A673 (cell line): Measurements from ENCODE around the gene NTN3.

Experiments
- EZH2 ChIP-seq: fragments of 200-600 bp; sonication (generic); IDR thresholded peaks from 2 replicates; pipeline ENCODE4 v1.6.1; 2017; ENCODE audit warnings: borderline replicate concordance, low read depth, mild to moderate bottlenecking, mixed read lengths, antibody characterized with exemption, low read length; ENCODE audit not compliant: poor library complexity, severe bottlenecking
- TF ChIP-seq, protein P1 (sequence below): fragments of 300-800, 200-600 bp; sonication (generic); conservative IDR thresholded peaks from 2 replicates; pipeline ENCODE4 v1.5.1; 2017; ENCODE audit warnings: low read depth, mild to moderate bottlenecking, antibody characterized with exemption, low read length, moderate library complexity, mixed read lengths

DNA sequence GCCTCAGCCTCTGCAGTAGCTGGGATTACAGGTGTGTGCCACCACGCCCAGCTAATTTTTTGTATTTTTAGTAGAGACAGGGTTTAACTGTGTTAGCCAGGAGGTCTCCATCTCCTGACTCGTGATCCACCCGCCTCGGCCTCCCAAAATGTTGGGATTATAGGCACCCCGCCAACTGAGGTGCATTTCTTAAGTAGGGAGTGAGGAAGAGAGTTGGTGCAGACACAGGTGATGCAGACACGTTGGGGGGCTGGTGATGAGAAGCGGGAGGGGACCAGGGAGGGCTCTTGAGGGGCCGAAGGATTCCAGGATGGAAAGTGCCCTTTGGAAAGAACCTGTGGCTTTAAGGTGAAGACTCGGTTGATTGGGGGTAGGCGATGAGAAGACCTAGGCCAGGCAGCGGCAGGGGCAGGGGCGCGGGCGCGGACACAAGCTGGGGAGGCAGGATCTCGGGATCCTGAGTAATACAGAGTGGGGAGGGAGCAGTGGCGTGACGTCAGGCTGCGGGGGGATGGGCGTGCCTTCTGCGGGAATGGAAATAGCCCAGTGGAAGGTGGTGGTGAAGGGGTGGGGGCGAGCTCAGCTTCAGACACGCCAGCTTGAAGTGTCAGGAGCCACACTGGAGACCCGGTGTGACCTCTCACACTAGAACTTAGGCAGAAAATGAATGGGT, 40.2 kb downstream of the NTN3 start:
- TF ChIP-seq, protein P1, sequence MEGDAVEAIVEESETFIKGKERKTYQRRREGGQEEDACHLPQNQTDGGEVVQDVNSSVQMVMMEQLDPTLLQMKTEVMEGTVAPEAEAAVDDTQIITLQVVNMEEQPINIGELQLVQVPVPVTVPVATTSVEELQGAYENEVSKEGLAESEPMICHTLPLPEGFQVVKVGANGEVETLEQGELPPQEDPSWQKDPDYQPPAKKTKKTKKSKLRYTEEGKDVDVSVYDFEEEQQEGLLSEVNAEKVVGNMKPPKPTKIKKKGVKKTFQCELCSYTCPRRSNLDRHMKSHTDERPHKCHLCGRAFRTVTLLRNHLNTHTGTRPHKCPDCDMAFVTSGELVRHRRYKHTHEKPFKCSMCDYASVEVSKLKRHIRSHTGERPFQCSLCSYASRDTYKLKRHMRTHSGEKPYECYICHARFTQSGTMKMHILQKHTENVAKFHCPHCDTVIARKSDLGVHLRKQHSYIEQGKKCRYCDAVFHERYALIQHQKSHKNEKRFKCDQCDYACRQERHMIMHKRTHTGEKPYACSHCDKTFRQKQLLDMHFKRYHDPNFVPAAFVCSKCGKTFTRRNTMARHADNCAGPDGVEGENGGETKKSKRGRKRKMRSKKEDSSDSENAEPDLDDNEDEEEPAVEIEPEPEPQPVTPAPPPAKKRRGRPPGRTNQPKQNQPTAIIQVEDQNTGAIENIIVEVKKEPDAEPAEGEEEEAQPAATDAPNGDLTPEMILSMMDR, result no peak
- TF ChIP-seq EZH2, result no peak
